ENCODE measurements around the gene B3GALT4.

- TF ChIP-seq CTCF (IDR thresholded peaks at IDR 0.05) (no peak), POLR2A (IDR thresholded peaks at IDR 0.05) (no peak)
Observed at GRCh38 chr6:33304216-33304615, 27.3 kb downstream of the B3GALT4 start.
